Measurements from ENCODE around the gene BRD7. TPM values are rescaled to one million over a fixed set of nuclear protein-coding genes. Genes with fewer than 3 reads are reported as not detected.

Gene BRD7
- total RNA-seq, 1 experiment from 2014 or later, result 76.6 TPM

GRCh38 chr16:50390371-50390771 lies 21.6 kb upstream of the BRD7 start:
- intact Hi-C loops (cut with micrococcal nuclease; ENCODE audit: unreplicated experiment), result no loop called here
- Histone ChIP-seq H3F3A (ENCODE audit: insufficient read depth, low read depth) (peaks cover 7% of the 10 kb centered on the region; the same call in 1 of the 2 replicates), H4K20me1 (ENCODE audit: insufficient read depth) (no peaks in the 10 kb centered on the region), H3K79me2 (ENCODE audit: low read depth) (no peaks in the 10 kb centered on the region), H3K4me3 (no peak overlapping the region), H3K36me3 (ENCODE audit: low read depth) (no peaks in the 10 kb centered on the region), H3K9me2 (ENCODE audit: insufficient read depth) (no peaks in the 10 kb centered on the region), H2AFZ (no peak overlapping the region), H3K27ac (no peak overlapping the region), H3K9me3 (ENCODE audit: insufficient read depth, low read depth) (no peaks in the 10 kb centered on the region), H3K4me2 (no peak overlapping the region), H3K27me3 (ENCODE audit: insufficient read depth, low read depth) (no peaks in the 10 kb centered on the region), H3K4me1 (replicated peaks; ENCODE audit: insufficient read depth) (peaks cover 15% of the 10 kb centered on the region)
- no TSS peak for BruUV-seq (replicated peaks)
- POLR2A ChIA-PET (ENCODE audit: unreplicated experiment), result no interaction called here
- no peak for DNase-seq
- TF ChIP-seq EZH2 (IDR thresholded peaks at IDR 0.05; ENCODE audit: low read depth) (no peak), CTCF (conservative IDR thresholded peaks at IDR 0.05) (no peak)
- CTCF ChIA-PET, result no interaction called here

- no peaks in the 10 kb centered on the region for H3K79me2 ChIP-seq (ENCODE audit: low read depth)
- intact Hi-C loops (cut with micrococcal nuclease; ENCODE audit: unreplicated experiment), result no loop called here
- H3F3A ChIP-seq (ENCODE audit: insufficient read depth, low read depth), result peaks cover 2% of the 10 kb centered on the region; the same call in 1 of the 2 replicates
- no peaks in the 10 kb centered on the region for H3K9me3 ChIP-seq (ENCODE audit: insufficient read depth, low read depth)
- TF ChIP-seq EZH2 (IDR thresholded peaks at IDR 0.05; ENCODE audit: low read depth), result no peak
- TF ChIP-seq CTCF (conservative IDR thresholded peaks at IDR 0.05), result no peak
- DNase-seq, result no peak
- H3K4me3 ChIP-seq, result no peak overlapping the region
- H2AFZ ChIP-seq, result no peak overlapping the region
- BruUV-seq (replicated peaks), result no TSS peak
- H3K27me3 ChIP-seq (ENCODE audit: insufficient read depth, low read depth), result no peaks in the 10 kb centered on the region
- peaks cover 10% of the 10 kb centered on the region for H3K4me1 ChIP-seq (replicated peaks; ENCODE audit: insufficient read depth)
- H4K20me1 ChIP-seq (ENCODE audit: insufficient read depth), result no peaks in the 10 kb centered on the region
- no peak overlapping the region for H3K27ac ChIP-seq
- H3K9me2 ChIP-seq (ENCODE audit: insufficient read depth), result no peaks in the 10 kb centered on the region
- ChIA-PET CTCF (no interaction called here), POLR2A (ENCODE audit: unreplicated experiment) (interaction anchor here (0.6 kb wide), 1 partner anchor 279 kb away, joined by 5 read pairs; no protein-coding TSS in a partner anchor)
- H3K36me3 ChIP-seq (ENCODE audit: low read depth), result no peaks in the 10 kb centered on the region
- H3K4me2 ChIP-seq, result no peak overlapping the region
Measured at GRCh38 chr16:50389900-50390299, 21.1 kb upstream of the BRD7 start.

- H3K27ac ChIP-seq, result no peak overlapping the region
- intact Hi-C loops (cut with micrococcal nuclease; ENCODE audit: unreplicated experiment), result no loop called here
- H3K4me3 ChIP-seq, result no peak overlapping the region
Measured at GRCh38 chr16:50388496-50388895, 19.7 kb upstream of the BRD7 start.

More at GRCh38 chr16:50388496-50388895, 19.7 kb upstream of the BRD7 start:
- Histone ChIP-seq H3F3A (ENCODE audit: insufficient read depth, low read depth) (no peaks in the 10 kb centered on the region), H3K79me2 (ENCODE audit: low read depth) (no peaks in the 10 kb centered on the region), H3K36me3 (ENCODE audit: low read depth) (no peaks in the 10 kb centered on the region), H3K4me2 (no peak overlapping the region), H2AFZ (no peak overlapping the region), H3K9me2 (ENCODE audit: insufficient read depth) (no peaks in the 10 kb centered on the region), H3K9me3 (ENCODE audit: insufficient read depth, low read depth) (no peaks in the 10 kb centered on the region), H3K27me3 (ENCODE audit: insufficient read depth, low read depth) (no peaks in the 10 kb centered on the region), H4K20me1 (ENCODE audit: insufficient read depth) (no peaks in the 10 kb centered on the region), H3K4me1 (replicated peaks; ENCODE audit: insufficient read depth) (no peaks in the 10 kb centered on the region)
- no peak for DNase-seq
- BruUV-seq (replicated peaks), result no TSS peak
- no peak for TF ChIP-seq CTCF (conservative IDR thresholded peaks at IDR 0.05)
- no peak for TF ChIP-seq EZH2 (IDR thresholded peaks at IDR 0.05; ENCODE audit: low read depth)
- CTCF ChIA-PET, result interaction anchor here (0.6 kb wide), 1 partner anchor 22 kb away, joined by 10 read pairs; no protein-coding TSS in a partner anchor
- POLR2A ChIA-PET (ENCODE audit: unreplicated experiment), result interaction anchor here (0.6 kb wide), 1 partner anchor 188 kb away, joined by 3 read pairs; no protein-coding TSS in a partner anchor

Measured in PC-9 (cell line).